Anterior cingulate cortex (tissue), 58 donors: ENCODE measurements around the gene MICAL3.
A peak's percentile ranks its signal among the peaks of the same experiment; 100 is the strongest.

Experiments used
- DNase-seq, 58 donors: peaks; one replicate each; lab custom pipeline; 2025; lab: John Stamatoyannopoulos, UW

MICAL3 gene

DNA sequence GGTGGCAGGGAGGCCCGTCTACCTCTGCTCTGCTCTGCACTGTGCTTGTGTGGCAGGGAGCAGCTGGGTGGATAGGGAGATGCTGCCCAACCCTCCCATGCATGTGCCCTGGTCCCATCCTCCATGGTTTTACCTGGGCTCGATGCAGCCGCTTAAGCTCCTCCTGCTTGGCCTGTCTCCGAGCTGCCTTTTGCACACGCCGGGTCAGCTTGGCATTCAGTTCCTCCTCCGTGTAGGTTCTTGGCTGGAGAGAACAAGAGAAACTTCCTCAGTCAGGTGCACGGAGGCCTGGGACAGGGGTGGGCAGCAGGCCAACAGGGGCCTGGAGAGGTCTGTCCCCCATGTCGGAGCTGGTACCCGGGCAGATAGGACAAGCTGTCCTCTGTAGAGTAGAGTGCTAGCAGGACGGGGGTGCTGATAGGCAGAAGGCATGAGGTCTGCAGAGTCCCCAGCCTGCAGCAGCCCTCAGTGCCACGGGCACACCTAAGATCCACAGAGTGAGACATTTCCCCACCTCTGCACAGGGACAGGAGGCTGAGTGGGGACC, 213.7 kb downstream of the MICAL3 start:
- DNase-seq: no peak

DNA sequence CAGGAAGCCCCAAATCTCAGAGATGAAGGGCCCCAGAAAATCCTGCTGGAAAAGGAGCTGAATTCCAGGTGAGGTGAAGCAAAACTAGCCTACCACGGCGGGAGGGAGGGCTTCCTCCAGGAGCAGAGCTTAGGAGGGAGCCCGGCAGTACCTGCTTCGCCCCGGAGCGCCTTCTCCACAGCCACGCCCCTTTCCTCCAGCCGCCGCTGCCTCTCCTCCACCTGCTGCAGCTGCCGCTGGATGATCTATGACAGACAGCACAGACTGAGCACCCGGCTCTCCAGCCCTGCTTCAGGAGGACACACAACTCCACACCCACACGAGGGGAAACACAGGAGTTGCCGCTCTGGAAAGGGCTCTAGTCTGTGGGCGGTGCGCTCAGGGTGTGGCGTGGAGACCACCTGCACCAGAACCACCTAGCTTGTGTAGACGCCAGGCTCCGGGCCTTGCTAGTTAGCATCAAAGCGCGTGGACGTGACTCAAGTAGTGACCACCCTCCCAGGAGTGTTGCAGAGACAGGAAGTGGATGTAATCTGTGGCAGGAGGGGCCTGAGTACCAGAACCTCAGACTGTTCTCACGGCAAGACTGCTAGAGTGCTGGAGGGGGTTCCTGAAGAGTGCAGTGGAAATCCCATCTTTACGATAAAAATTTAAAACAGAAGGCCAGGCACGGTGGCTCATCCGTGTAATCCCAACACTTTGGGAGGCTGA, 215.5 kb downstream of the MICAL3 start:
- DNase-seq: no peak

DNA sequence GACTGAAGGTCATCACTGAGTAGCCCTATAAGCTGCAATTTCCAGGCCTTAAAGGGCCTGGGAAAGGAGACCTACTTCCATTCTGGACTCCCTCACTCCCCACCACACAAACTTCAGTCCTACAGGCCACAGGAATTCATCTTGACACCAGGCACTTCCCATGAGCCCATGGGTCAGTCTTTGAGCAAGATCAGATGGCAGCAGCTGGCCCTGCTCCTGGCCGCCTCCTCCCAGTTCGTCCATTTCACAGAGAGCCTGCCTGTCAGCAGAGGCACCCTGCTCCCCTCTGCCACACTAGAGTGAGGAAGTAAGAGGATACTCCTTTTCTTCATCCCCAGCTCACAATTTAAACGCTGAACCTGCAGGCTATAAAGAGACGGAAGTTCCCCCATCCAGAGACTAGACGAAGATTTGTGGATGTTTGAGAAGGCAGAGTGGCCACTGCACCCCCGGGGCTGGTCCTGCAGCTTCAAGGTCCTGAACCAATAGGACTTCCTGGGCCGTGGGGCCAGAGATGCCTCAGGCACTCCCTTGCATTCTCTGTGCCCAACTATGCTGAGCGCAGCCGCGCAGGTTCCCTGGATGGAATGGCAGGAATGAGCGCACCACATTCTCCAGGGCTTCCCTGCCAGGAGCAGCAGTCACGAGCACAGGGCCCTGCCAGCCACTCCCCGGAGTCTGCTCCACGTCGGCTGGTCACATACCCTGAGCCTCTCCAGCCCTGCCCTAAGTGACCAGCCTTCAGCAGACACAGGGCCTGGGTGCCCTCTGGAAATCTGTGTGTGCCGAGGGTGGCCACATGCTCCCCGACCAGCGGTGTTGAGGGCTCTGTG, 216.6 kb downstream of the MICAL3 start:
- no peak for DNase-seq

GRCh38 chr22:17807086-17807485, 217.3 kb downstream of the MICAL3 start:
- DNase-seq: no peak

DNA sequence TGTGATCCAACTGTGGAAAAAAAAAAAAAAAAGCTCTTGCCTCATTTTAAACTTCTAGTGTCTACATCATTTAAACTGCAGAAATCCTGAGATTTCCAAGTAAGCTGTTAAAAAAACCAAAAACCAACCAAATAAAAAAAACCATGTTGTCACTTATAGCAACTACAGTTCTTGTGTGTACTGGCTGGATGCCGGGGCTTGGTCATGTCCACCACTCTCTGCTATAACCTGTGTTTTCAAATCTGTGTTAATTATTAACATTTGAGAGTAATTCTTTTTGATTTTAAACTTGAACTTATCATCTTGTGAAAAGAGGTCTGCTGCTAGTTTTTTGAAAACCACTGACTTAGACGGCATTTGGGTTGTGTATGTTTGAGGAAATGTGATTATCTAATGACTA, 217.9 kb downstream of the MICAL3 start:
- DNase-seq: no peak

DNA sequence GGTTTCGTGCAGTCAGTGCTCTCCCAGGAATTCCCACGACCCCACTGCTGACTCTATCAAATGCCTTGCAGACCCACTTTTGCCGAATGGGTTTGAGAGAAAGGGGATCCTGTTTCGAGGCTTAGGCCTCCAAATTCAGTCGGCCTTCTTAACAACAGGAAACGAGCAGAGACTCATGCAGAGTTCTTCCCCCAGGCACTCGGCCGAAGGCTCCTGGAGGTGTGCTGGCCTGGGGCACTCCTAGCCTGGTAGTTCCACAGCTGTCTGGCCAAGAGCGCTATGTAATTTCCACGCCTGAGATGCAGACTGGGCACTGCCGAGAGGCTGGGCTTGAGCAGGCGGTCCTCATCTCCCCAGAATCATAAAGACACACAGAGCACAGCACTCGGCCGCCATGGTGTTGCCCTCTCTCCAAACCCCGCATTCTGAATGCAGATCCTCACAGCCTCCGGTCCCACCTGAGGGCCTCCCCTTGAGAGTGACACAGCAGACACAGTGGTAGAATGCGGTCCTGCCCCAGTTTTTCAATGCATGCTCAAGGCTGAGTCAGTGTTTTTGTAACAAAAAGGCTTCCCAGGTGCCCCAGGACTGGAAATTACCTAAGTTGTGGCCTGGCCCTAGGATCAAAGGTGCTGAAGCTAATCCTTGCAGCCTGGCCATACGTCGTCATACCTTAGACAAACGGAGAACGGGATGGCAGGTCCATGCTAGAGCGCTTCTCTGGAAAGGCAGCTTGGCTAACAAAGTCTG, 219.9 kb downstream of the MICAL3 start:
- DNase-seq: no peak

GRCh38 chr22:17803609-17804270, 220.6 kb downstream of the MICAL3 start:
- no peak for DNase-seq

DNA sequence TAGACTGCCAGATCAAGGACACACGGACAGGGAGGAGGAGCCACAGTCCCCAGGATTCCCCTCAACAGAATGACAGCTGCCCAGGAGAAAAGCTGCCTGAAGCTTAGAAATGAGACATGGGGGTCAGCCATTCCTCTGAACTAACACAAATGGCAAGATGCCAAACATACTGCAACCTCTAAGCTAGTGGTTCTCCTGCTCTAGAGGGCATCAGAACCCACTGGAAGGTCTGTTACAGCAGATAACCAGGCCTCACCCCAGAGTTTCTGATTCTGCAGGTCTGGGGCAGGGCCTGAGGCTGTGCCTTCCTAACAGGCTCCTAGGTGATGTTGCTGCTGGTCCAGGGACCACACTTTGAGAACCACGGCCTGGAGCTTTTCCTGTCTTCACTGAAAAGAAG, 221.5 kb downstream of the MICAL3 start:
- DNase-seq: no peak

DNA sequence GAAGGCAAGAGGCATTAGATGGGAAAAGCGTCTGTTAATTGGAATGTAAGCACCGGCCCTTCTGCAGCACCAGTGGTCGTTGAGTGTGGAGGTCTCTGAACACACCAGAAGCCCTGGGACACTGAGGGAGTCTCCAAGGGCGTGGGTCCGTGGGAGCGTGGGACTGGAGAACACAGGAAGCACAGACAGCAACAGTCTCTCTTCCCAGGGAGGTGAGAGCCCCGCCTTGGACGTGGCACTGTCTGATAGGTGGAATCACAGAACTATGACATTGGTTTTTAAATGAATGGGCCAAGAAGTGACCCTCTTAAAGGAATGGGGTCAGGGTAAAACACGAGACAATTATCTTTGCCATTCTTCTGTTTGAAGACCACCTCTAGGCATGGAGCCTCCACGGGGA, 221.9 kb downstream of the MICAL3 start:
- DNase-seq: no peak

DNA sequence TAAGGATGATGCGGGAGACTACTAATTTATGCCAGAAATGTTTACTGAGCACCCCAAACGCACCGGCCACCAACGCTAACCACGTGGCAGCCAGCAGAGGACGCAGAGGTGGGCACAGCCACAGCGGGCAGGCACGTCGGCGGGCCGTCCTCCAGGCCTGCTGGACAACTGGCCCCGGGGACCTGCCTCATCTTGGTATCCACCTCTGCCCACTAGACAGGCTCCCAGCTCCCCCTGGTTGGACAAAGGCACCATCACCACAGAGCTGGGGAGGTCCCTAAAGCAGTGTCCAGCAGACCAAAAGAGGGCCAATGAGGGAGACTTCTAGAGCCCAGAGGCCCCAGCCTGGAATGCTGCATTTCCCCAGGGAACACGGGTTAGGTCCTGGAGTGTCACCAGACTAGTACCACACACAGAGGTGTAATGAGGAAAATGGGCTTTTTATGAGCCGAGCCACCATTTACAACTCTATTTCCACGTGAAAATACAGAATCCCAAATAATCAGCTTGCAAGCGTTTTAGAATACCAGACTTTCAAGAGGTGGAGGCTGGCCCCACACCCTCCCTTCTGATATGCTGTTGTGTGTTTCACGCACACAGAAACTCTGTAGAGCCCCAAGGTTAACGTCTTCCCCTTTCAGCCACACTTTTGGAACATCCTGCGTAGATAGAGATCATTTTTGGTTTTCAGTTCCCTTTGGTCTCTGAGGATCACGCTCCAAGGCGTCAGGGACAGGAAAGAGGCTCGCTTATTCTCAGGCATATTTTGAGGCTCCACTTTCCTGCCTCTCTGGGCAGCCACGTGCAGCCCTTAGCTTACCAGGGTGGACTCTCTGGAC, 226.4 kb downstream of the MICAL3 start:
- peak in 3 of 58 donors; percentile 18 to 28 (median 24) for DNase-seq

DNA sequence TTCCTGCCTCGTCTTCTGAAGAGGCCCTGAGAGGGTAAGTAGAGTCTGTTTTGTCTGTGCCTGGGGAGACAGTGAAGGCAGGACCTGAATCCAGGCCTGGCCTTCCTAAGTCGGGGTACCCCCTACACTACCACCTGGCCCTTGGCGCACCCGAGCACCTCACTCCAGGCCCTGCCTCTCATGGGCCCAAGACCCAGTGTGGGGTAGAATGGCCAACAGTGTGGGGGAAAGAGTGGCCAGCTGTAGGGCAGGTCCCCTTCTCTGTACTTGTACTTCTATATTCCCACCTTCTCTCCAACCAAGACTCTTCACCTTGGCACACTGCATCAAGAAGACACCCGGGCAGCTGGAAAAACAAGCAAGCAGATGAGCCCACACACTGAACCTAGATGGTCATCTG, 227.7 kb downstream of the MICAL3 start:
- DNase-seq: no peak

DNA sequence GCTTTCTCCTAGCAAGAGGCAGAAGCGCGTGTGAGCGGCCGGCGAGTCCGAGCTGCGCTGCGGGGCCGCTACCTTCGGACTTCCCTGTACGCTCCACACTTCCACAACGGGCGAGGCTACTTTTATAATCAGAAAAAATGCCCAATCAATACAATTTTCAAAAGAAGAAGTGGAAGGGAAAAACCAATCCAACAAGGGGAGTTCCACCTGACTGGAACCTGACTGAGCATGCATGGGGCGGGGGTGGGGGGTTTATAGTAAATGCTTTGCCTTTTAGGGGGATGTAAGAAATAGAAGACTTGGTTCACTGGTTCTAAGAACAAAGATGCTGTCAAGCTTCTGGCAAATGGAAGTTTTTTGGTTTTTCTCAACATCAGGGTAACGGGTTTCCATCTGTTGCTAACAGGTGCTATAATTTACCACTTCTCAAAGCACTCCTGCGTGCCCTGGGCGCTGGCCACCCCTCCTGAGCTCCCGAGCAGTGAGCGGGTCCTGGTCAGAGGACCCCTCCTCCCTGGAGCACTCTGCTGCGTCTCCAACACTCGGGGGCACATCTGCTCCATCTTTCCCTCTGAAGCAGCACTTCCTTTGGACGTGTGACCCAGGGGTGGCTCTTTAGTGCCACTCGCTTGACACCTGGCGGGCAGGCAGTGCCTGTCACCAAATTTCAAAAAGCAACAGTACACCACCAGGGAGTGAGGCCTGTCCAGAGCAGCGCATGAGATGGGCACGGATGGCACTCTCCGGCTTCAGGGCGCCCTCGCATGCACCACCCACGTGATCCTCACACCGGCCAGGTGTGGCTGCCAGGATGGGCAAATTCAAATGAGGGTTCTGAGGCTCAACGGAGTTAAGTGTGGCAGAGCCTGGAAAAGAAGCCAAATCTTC, 228.5 kb downstream of the MICAL3 start:
- DNase-seq: no peak

DNA sequence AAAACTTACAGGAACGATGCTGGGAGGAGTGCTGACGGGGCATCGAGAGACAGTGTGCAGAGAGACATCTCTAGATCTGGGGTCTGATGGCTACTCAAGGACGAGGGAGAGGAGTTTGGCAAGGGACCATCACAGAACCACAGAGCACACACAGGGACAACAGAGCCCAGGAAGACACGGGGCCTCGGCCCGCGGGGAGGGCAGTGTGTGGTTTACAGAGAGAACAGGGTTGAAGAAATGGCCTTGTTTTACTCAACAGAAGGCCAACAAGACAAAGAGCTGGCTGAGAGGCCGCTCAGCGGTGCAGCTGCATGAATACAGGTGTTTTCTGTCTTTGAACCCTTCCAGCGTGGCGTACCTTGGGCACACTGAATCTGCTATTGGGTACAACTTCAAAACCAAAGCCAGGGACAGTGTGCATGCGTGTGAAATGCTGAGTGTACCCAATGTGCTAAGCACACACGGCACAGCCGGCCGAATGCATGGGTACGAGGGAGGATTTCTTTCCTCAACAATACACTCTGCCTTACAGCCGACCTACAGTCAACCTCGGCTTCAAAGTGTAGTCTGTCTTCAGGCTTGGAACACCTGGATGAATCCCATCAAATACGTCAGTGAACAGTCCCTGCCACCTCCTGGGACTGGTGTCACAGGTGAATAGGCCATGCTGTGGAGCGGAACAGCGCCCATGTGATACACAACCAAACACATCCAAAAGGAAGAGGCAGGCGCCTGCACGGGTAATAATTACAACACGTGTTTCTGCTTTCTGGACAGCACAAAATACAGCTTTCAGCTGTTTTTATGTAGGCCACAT, 229.4 kb downstream of the MICAL3 start:
- DNase-seq: no peak

DNA sequence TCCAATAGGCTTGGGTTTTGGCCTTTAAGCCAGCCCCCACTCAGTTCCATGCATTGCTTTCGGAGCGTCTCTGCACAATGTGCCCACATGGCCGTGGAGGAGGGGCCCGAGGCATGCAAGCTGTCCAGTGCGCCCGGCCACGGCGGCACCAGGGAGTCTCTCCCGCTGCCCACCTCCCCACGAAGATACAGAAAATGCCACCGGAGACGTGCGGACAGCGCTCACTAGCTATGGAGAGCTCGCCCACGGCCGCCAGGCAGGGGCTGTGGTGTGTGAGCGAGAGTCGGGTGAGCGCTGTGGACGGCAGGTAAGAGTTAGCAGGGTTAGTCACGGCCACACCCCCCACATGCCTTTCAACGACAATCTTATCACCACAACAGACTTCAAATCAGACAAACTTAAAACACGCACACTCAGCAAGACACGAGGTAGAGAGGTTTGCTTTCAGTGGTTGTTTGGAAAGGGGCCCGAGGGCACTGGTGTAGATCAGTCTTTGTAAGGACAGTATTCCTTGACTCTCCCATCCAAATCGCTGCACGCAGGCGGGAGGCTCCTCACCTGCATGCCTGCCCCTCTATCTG, 231.4 kb downstream of the MICAL3 start:
- DNase-seq: no peak

GRCh38 chr22:17792299-17792698, 232.1 kb downstream of the MICAL3 start:
- no peak for DNase-seq

DNA sequence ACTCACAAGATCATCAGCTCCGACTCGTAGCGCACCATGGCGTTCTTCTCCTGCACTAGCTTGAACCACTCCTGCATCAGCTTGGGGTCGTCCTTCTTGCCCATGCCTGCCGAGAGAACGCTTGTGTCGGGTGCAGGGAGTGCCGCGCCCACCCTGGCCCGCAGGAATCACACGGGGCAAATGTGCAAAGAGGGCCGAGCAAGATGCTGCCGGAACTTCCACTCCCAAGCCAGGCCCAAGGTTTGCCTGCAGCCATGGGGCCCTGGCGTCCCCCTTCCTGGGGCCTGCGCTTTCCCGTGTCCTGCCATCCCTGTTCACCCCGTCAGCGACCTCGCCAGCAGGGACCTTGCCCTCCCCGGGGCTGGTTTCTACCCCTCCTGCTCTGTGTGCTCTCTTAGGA, 233.2 kb downstream of the MICAL3 start:
- no peak for DNase-seq
